H9 (cell line): ENCODE measurements around the gene KCNAB1. TPM values are rescaled to one million over a fixed set of nuclear protein-coding genes. Genes with fewer than 3 reads are reported as not detected.

ENCODE experiments used
- DNase-seq: peaks from one replicate; pipeline ENCODE4 v3.0.0-alpha.2; 2017
- H2AFZ ChIP-seq: one replicate; pipeline ENCODE4 v1.6.1; 2013; ENCODE audit warnings: mild to moderate bottlenecking, low read length, control low read depth, moderate library complexity
- H2AK5ac ChIP-seq: 2 replicates; pipeline ENCODE4 v1.6.1; 2013; ENCODE audit warnings: low read length, control low read depth, mixed read lengths; ENCODE audit not compliant: insufficient read length
- H2BK120ac ChIP-seq: one replicate; pipeline ENCODE4 v1.6.1; 2013; ENCODE audit warnings: low read depth, mild to moderate bottlenecking, low read length, control low read depth, inconsistent platforms; ENCODE audit not compliant: poor library complexity, severe bottlenecking
- H2BK12ac ChIP-seq: 2 replicates; pipeline ENCODE4 v1.6.1; 2013; ENCODE audit warnings: low read length, control low read depth, mixed read lengths, low read depth; ENCODE audit not compliant: insufficient read length
- H2BK15ac ChIP-seq: 2 replicates; pipeline ENCODE4 v1.6.1; 2013; ENCODE audit warnings: low read depth, low read length, control low read depth
- H2BK20ac ChIP-seq: one replicate; pipeline ENCODE4 v1.6.1; 2013; ENCODE audit warnings: low read depth, mild to moderate bottlenecking, low read length, control low read depth, inconsistent platforms; ENCODE audit not compliant: poor library complexity, severe bottlenecking
- H2BK5ac ChIP-seq: 2 replicates; pipeline ENCODE4 v1.6.1; 2013; ENCODE audit warnings: low read length, control low read depth, mixed read lengths; ENCODE audit not compliant: insufficient read length
- H3K14ac ChIP-seq: 2 replicates; pipeline ENCODE4 v1.6.1; 2013; ENCODE audit warnings: low read length, control low read depth; ENCODE audit not compliant: insufficient read depth
- H3K18ac ChIP-seq: 2 replicates; pipeline ENCODE4 v1.6.1; 2013; ENCODE audit warnings: low read depth, mild to moderate bottlenecking, mixed read lengths, low read length, control low read depth; ENCODE audit not compliant: insufficient read length
- H3K23ac ChIP-seq: 2 replicates; pipeline ENCODE4 v1.6.1; 2013; ENCODE audit warnings: low read length, control low read depth, mixed read lengths, low read depth; ENCODE audit not compliant: insufficient read length
- H3K23me2 ChIP-seq: 2 replicates; pipeline ENCODE4 v1.6.1; 2013; ENCODE audit warnings: low read depth, mild to moderate bottlenecking, mixed read lengths, low read length, control low read depth; ENCODE audit not compliant: insufficient read length, poor library complexity, severe bottlenecking
- H3K27ac ChIP-seq: 2 replicates; pipeline ENCODE4 v1.5.1; 2013; ENCODE audit warnings: low read length, control low read depth, mixed read lengths, low read depth; ENCODE audit not compliant: insufficient read length
- H3K27me3 ChIP-seq: 2 replicates; pipeline ENCODE4 v1.6.1; 2013; ENCODE audit warnings: low read length, control low read depth, inconsistent platforms; ENCODE audit not compliant: insufficient read depth
- H3K4ac ChIP-seq: 2 replicates; pipeline ENCODE4 v1.6.1; 2013; ENCODE audit warnings: low read depth, mild to moderate bottlenecking, control low read depth, inconsistent platforms, low read length, moderate library complexity
- H3K4me1 ChIP-seq: 2 replicates; pipeline ENCODE4 v1.6.1; 2013; ENCODE audit warnings: low read length, control low read depth, inconsistent platforms; ENCODE audit not compliant: insufficient read depth
- H3K4me2 ChIP-seq: 2 replicates; pipeline ENCODE4 v1.6.1; 2013; ENCODE audit warnings: low read length, control low read depth, mixed read lengths; ENCODE audit not compliant: insufficient read length, insufficient read depth
- H3K56ac ChIP-seq: 2 replicates; pipeline ENCODE4 v1.6.1; 2013; ENCODE audit warnings: low read depth, mild to moderate bottlenecking, mixed read lengths, low read length, control low read depth; ENCODE audit not compliant: insufficient read length
- H3K79me1 ChIP-seq: 2 replicates; pipeline ENCODE4 v1.6.1; 2013; ENCODE audit warnings: low read depth, mild to moderate bottlenecking, moderate library complexity, low read length, control low read depth, inconsistent platforms; ENCODE audit not compliant: insufficient read depth, poor library complexity, severe bottlenecking
- H3K79me2 ChIP-seq: 2 replicates; pipeline ENCODE4 v1.6.1; 2013; ENCODE audit warnings: low read length, control low read depth, inconsistent platforms; ENCODE audit not compliant: insufficient read depth
- H3K9ac ChIP-seq: 2 replicates; pipeline ENCODE4 v1.6.1; 2013; ENCODE audit warnings: low read length, control low read depth, mixed read lengths; ENCODE audit not compliant: insufficient read length; ENCODE audit errors: extremely low read depth
- H3K9me3 ChIP-seq: one replicate; pipeline ENCODE4 v1.6.1; 2013; ENCODE audit warnings: low read depth, low read length, inconsistent platforms; ENCODE audit not compliant: control insufficient read depth
- H3T11ph ChIP-seq: one replicate; pipeline ENCODE4 v1.6.1; 2013; ENCODE audit warnings: mild to moderate bottlenecking, low read length, control low read depth, inconsistent platforms
- H4K20me1 ChIP-seq: one replicate; pipeline ENCODE4 v1.6.1; 2013; ENCODE audit not compliant: control insufficient read depth, insufficient read length, insufficient read depth
- H4K5ac ChIP-seq: 2 replicates; pipeline ENCODE4 v1.6.1; 2013; ENCODE audit warnings: low read depth, mild to moderate bottlenecking, mixed read lengths, low read length, control low read depth; ENCODE audit not compliant: insufficient read length
- H4K8ac ChIP-seq: replicated peaks from 2 replicates; pipeline ENCODE4 v1.6.1; 2013; ENCODE audit warnings: low read length, control low read depth, mixed read lengths, low read depth; ENCODE audit not compliant: insufficient read length
- H4K91ac ChIP-seq: 2 replicates; pipeline ENCODE4 v1.6.1; 2013; ENCODE audit warnings: low read depth, mild to moderate bottlenecking, moderate library complexity, mixed read lengths, low read length, control low read depth; ENCODE audit not compliant: insufficient read length
- H3K27ac Mint-ChIP-seq, 3 experiments: 2 replicates in 2 of 3; 3 replicates in 1 of 3; pipeline ENCODE4 v1.8.0; 2020 to 2021; ENCODE audit warnings: mixed read lengths in 3 of 3, mild to moderate bottlenecking in 1 of 3, moderate library complexity in 1 of 3
- H3K27me3 Mint-ChIP-seq: 2 replicates; pipeline ENCODE4 v1.8.0; 2021; ENCODE audit warnings: low read depth, mild to moderate bottlenecking, moderate library complexity, mixed read lengths
- H3K36me3 Mint-ChIP-seq, 3 experiments: 2 replicates in 2 of 3; 3 replicates in 1 of 3; pipeline ENCODE4 v1.8.0; 2020 to 2021; ENCODE audit warnings: low read depth in 3 of 3, mixed read lengths in 3 of 3; ENCODE audit not compliant: insufficient read depth in 1 of 3
- H3K4me1 Mint-ChIP-seq, 2 experiments: 2 replicates each; pipeline ENCODE4 v1.8.0; 2020; ENCODE audit warnings: mixed read lengths in 2 of 2
- H3K4me3 Mint-ChIP-seq, 2 experiments: 2 replicates in 1 of 2; 3 replicates in 1 of 2; pipeline ENCODE4 v1.8.0; 2020 to 2021; ENCODE audit warnings: mild to moderate bottlenecking in 2 of 2, mixed read lengths in 2 of 2, moderate library complexity in 1 of 2
- H3K9me3 Mint-ChIP-seq, 2 experiments: 2 replicates in 1 of 2; 3 replicates in 1 of 2; pipeline ENCODE4 v1.8.0; 2020; ENCODE audit warnings: mild to moderate bottlenecking in 2 of 2, mixed read lengths in 2 of 2, moderate library complexity in 1 of 2
- CTCF ChIP-seq: fragments of 200-600 bp; sonication (generic); conservative IDR thresholded peaks from 3 replicates; pipeline ENCODE4 v1.8.0; 2021; ENCODE audit warnings: antibody characterized with exemption, mild to moderate bottlenecking
- WGBS: extraction: QIAGEN DNeasy Blood & Tissue Kit; methylation state at CpG from one replicate; pipeline ENCODE4 v1.1.7; 2013; ENCODE audit warnings: missing lambda C conversion rate, low lambda C conversion rate, mixed read lengths; ENCODE audit not compliant: insufficient read length; ENCODE audit errors: extremely low coverage; 5-methylcytosine and 5-hydroxymethylcytosine counted together
- total RNA-seq: library from RNA; stranded (reverse); gene quantifications from 2 replicates; pipeline ENCODE4 v1.2.1, GENCODE V29; 2021

Gene KCNAB1
- total RNA-seq, 1 experiment from 2014 or later, result 3.7 TPM

GRCh38 chr3:156258301-156258700 is 137.9 kb downstream of the KCNAB1 start:
- TF ChIP-seq CTCF, result no peak
- H2BK15ac ChIP-seq, result no peak overlapping the region
- Mint-ChIP-seq H3K36me3 (no peaks in the 10 kb centered on the region), H3K4me1 (peaks cover 8 to 10% of the 10 kb centered on the region in 2 experiments), H3K4me3 (no peak overlapping the region), H3K27me3 (no peaks in the 10 kb centered on the region; the same call in 1 of the 2 replicates), H3K27ac (no peak overlapping the region), H3K9me3 (no peaks in the 10 kb centered on the region)
- no peak for DNase-seq
- H3K23me2 ChIP-seq, result no peaks in the 10 kb centered on the region
- no peak overlapping the region for H3K23ac ChIP-seq
- H3K18ac ChIP-seq, result no peak overlapping the region
- H3K14ac ChIP-seq, result no peak overlapping the region
- no peaks in the 10 kb centered on the region for H3K79me1 ChIP-seq
- H3K27ac ChIP-seq, result no peak overlapping the region
- no peak overlapping the region for H4K8ac ChIP-seq
- H3K9me3 ChIP-seq, result no peaks in the 10 kb centered on the region
- H2BK5ac ChIP-seq, result no peak overlapping the region
- no peak overlapping the region for H3K9ac ChIP-seq
- no peaks in the 10 kb centered on the region for H3K79me2 ChIP-seq
- H3K27me3 ChIP-seq, result no peaks in the 10 kb centered on the region
- no peak overlapping the region for H4K91ac ChIP-seq
- no CpG with 5 or more reads among the region's 2 CpGs for WGBS
- H3K4me2 ChIP-seq, result no peak overlapping the region
- no peak overlapping the region for H3K4ac ChIP-seq
- H4K20me1 ChIP-seq, result no peaks in the 10 kb centered on the region
- no peak overlapping the region for H2BK20ac ChIP-seq
- no peak overlapping the region for H2AK5ac ChIP-seq
- H3K56ac ChIP-seq, result no peak overlapping the region
- no peak overlapping the region for H3T11ph ChIP-seq
- H2BK120ac ChIP-seq, result no peak overlapping the region
- H3K4me1 ChIP-seq, result no peaks in the 10 kb centered on the region
- no peak overlapping the region for H2AFZ ChIP-seq
- H4K5ac ChIP-seq, result no peak overlapping the region
- no peak overlapping the region for H2BK12ac ChIP-seq
